HG03097 (cell line): ENCODE results near the gene TLE7.

Source experiments
- ATAC-seq: cut with Tn5 transposase; IDR thresholded peaks from one replicate; pipeline ENCODE4 v1.9.1; 2021; ENCODE audit not compliant: unreplicated experiment, low FRiP score

The TLE7 gene

GRCh38 chr16:71453036-71453435 lies 11.2 kb upstream of the TLE7 start:
- no peak for ATAC-seq

GRCh38 chr16:71449020-71449419 lies 7.2 kb upstream of the TLE7 start:
- ATAC-seq = no peak

- ATAC-seq = no peak
Observed at GRCh38 chr16:71448274-71448866, 6.5 kb upstream of the TLE7 start.

GRCh38 chr16:71443714-71444113 lies 1.9 kb upstream of the TLE7 start:
- no peak for ATAC-seq

GRCh38 chr16:71441348-71442050 lies 355 bp downstream of the TLE7 start:
- ATAC-seq = no peak

- ATAC-seq = no peak
Observed at GRCh38 chr16:71440669-71441347, 1.0 kb downstream of the TLE7 start.

- no peak for ATAC-seq
Observed at GRCh38 chr16:71439523-71439922, 2.3 kb downstream of the TLE7 start.

- no peak for ATAC-seq
Observed at GRCh38 chr16:71436473-71436872, 5.4 kb downstream of the TLE7 start.

- no peak for ATAC-seq
Observed at GRCh38 chr16:71432906-71433305, 8.9 kb downstream of the TLE7 start.

GRCh38 chr16:71431991-71432390 lies 9.9 kb downstream of the TLE7 start:
- no peak for ATAC-seq

GRCh38 chr16:71431176-71431575 lies 10.7 kb downstream of the TLE7 start:
- ATAC-seq = no peak

GRCh38 chr16:71430744-71431143 lies 11.1 kb downstream of the TLE7 start:
- ATAC-seq = no peak

- no peak for ATAC-seq
Observed at GRCh38 chr16:71429581-71429980, 12.3 kb downstream of the TLE7 start.

- ATAC-seq = no peak
Observed at GRCh38 chr16:71428883-71429282, 13.0 kb downstream of the TLE7 start.

- ATAC-seq = no peak
Observed at GRCh38 chr16:71428385-71428784, 13.5 kb downstream of the TLE7 start.

GRCh38 chr16:71426880-71427615 lies 14.8 kb downstream of the TLE7 start:
- ATAC-seq = no peak

- ATAC-seq = peak; percentile 60
Observed at GRCh38 chr16:71426069-71426879, 15.6 kb downstream of the TLE7 start.

- no peak for ATAC-seq
Observed at GRCh38 chr16:71425746-71426068, 16.1 kb downstream of the TLE7 start.

- no peak for ATAC-seq
Observed at GRCh38 chr16:71424626-71425025, 17.2 kb downstream of the TLE7 start.

- no peak for ATAC-seq
Observed at GRCh38 chr16:71423865-71424264, 18.0 kb downstream of the TLE7 start.

GRCh38 chr16:71423016-71423415 lies 18.8 kb downstream of the TLE7 start:
- ATAC-seq = no peak
